Measurements from ENCODE around the gene C6orf132.

GRCh38 chr6:42150254-42150653 lies 7.8 kb upstream of the C6orf132 start:
- no peak for TF ChIP-seq CTCF (IDR thresholded peaks at IDR 0.05)
- no peak for TF ChIP-seq POLR2A (IDR thresholded peaks at IDR 0.05)
- TF ChIP-seq EP300 (IDR thresholded peaks at IDR 0.05) = no peak

All from suprapubic skin (tissue), 3 donors.